GM23338 (cell line): ENCODE measurements around the gene WWOX. TPM values are rescaled to one million over a fixed set of nuclear protein-coding genes. Genes with fewer than 3 reads are reported as not detected.

Experiments
- ATAC-seq: fragments of 200-7000 bp; cut with Tn5 transposase; 3 replicates; pipeline ENCODE4 v1.9.1; 2020
- DNase-seq: peaks from one replicate; pipeline ENCODE4 v3.0.0-alpha.2; 2015; ENCODE audit warnings: low spot score
- H2AFZ ChIP-seq: fragments of 200-600 bp; sonication (generic); 2 replicates; pipeline ENCODE4 v1.8.0; 2016; ENCODE audit warnings: antibody characterized with exemption, mild to moderate bottlenecking, moderate library complexity
- H3F3A ChIP-seq: fragments of 200-600 bp; sonication (generic); replicated peaks from 2 replicates; pipeline ENCODE4 v1.8.0; 2017; ENCODE audit warnings: antibody characterized with exemption, mixed run types, low read depth
- H3K27ac ChIP-seq: fragments of 200-600 bp; sonication (generic); 2 replicates; pipeline ENCODE4 v1.6.1; 2016; ENCODE audit warnings: low read depth
- H3K27me3 ChIP-seq: fragments of 200-600 bp; sonication (generic); 2 replicates; pipeline ENCODE4 v1.8.0; 2016; ENCODE audit warnings: mild to moderate bottlenecking, mixed run types, moderate library complexity; ENCODE audit not compliant: insufficient read depth
- H3K36me3 ChIP-seq: fragments of 200-600 bp; sonication (generic); 2 replicates; pipeline ENCODE4 v1.8.0; 2016; ENCODE audit warnings: mild to moderate bottlenecking; ENCODE audit not compliant: insufficient read depth
- H3K4me1 ChIP-seq: fragments of 200-600 bp; sonication (generic); 2 replicates; pipeline ENCODE4 v1.8.0; 2016; ENCODE audit warnings: mild to moderate bottlenecking, moderate library complexity; ENCODE audit not compliant: insufficient read depth
- H3K4me2 ChIP-seq: fragments of 200-600 bp; sonication (generic); 2 replicates; pipeline ENCODE4 v1.7.1; 2017; ENCODE audit warnings: mixed run types
- H3K4me3 ChIP-seq: fragments of 200-600 bp; sonication (generic); 2 replicates; pipeline ENCODE4 v1.6.1; 2016; ENCODE audit warnings: mixed run types
- H3K79me2 ChIP-seq: fragments of 200-600 bp; sonication (generic); replicated peaks from 2 replicates; pipeline ENCODE4 v1.8.0; 2017; ENCODE audit warnings: mild to moderate bottlenecking; ENCODE audit not compliant: insufficient read depth
- H3K9me2 ChIP-seq: fragments of 200-600 bp; sonication (generic); 2 replicates; pipeline ENCODE4 v1.8.0; 2017; ENCODE audit not compliant: insufficient read depth
- H4K20me1 ChIP-seq: fragments of 200-600 bp; sonication (generic); replicated peaks from 2 replicates; pipeline ENCODE4 v1.8.0; 2017; ENCODE audit warnings: mild to moderate bottlenecking; ENCODE audit not compliant: insufficient read depth
- H3K27ac Mint-ChIP-seq: 2 replicates; pipeline ENCODE4 v1.8.0; 2020; ENCODE audit warnings: inconsistent platforms, mild to moderate bottlenecking, moderate library complexity, mixed read lengths
- H3K27me3 Mint-ChIP-seq: 3 replicates; pipeline ENCODE4 v1.8.0; 2022; ENCODE audit warnings: low read depth, mild to moderate bottlenecking, moderate library complexity, mixed read lengths, inconsistent platforms; ENCODE audit not compliant: insufficient read depth, poor library complexity
- H3K36me3 Mint-ChIP-seq: 3 replicates; pipeline ENCODE4 v1.8.0; 2021; ENCODE audit warnings: low read depth, mild to moderate bottlenecking, inconsistent platforms, moderate library complexity, mixed read lengths
- H3K4me1 Mint-ChIP-seq: 3 replicates; pipeline ENCODE4 v1.8.0; 2020; ENCODE audit warnings: mild to moderate bottlenecking, inconsistent platforms, mixed read lengths
- H3K4me3 Mint-ChIP-seq: 3 replicates; pipeline ENCODE4 v1.8.0; 2021; ENCODE audit warnings: moderate library complexity, mild to moderate bottlenecking, inconsistent platforms, mixed read lengths
- H3K9me3 Mint-ChIP-seq: 3 replicates; pipeline ENCODE4 v1.8.0; 2020; ENCODE audit warnings: moderate library complexity, mild to moderate bottlenecking, inconsistent platforms, mixed read lengths
- CREB1 ChIP-seq: fragments of 250-450 bp; sonication (Bioruptor Pico); IDR thresholded peaks from 2 replicates; pipeline ENCODE4 v1.5.0; 2020; ENCODE audit warnings: low read depth, mild to moderate bottlenecking, moderate library complexity
- CTCF ChIP-seq, 2 experiments: fragments of 200-600 bp in 1 of 2; sonication (generic) in 1 of 2; conservative IDR thresholded peaks; 2 replicates each; pipeline versions ENCODE4 v1.5.1 to v1.6.1; 2016 to 2017; ENCODE audit warnings: antibody characterized with exemption in 2 of 2, low read depth in 2 of 2, mild to moderate bottlenecking in 2 of 2, moderate library complexity in 1 of 2
- EZH2phosphoT487 ChIP-seq: fragments of 200-600 bp; sonication (generic); IDR thresholded peaks from one replicate; pipeline ENCODE4 v1.8.1; 2018; ENCODE audit warnings: antibody characterized with exemption; ENCODE audit not compliant: unreplicated experiment
- POLR2AphosphoS5 ChIP-seq: IDR thresholded peaks from 2 replicates; pipeline ENCODE4 v1.6.1; 2016; ENCODE audit warnings: antibody characterized with exemption, low read depth
- ZNF114 ChIP-seq: fragments of 250-450 bp; sonication (Bioruptor Pico); IDR thresholded peaks from 2 replicates; pipeline ENCODE4 v1.5.0; 2020; ENCODE audit warnings: mild to moderate bottlenecking, moderate library complexity
- ZNF331 ChIP-seq: fragments of 250-450 bp; sonication (Bioruptor Pico); IDR thresholded peaks from 2 replicates; pipeline ENCODE4 v1.5.0; 2020; ENCODE audit warnings: low read depth, mild to moderate bottlenecking, moderate library complexity
- polyA plus RNA-seq: library from polyadenylated mRNA; unstranded; fragments of >200 nt; fragmentation: Nextera tagmentation; extraction: Ambion mirVana; gene quantifications from 2 replicates; pipeline ENCODE4 v1.2.1, GENCODE V29; 2016
- total RNA-seq: library from RNA; depleted of rRNA; stranded (reverse); fragments of >200 nt; shearing (Covaris generic); gene quantifications from 2 replicates; pipeline ENCODE4 v1.2.3, GENCODE V29; 2014
- TF ChIP-seq, protein P1 (sequence below): IDR thresholded peaks from one replicate; pipeline ENCODE4 v1.6.1; 2018; ENCODE audit warnings: antibody characterized with exemption; ENCODE audit not compliant: unreplicated experiment

The WWOX gene
- total and polyA plus RNA-seq, 2 experiments from 2014 or later, result 10.0 to 19.3 TPM

GRCh38 chr16:78075800-78076199 lies 23.7 kb upstream of the WWOX start:
- ATAC-seq, result peak; percentile 15
- H3K4me3 Mint-ChIP-seq, result no peak overlapping the region
- Histone ChIP-seq H2AFZ (no peak overlapping the region), H4K20me1 (peaks cover 30% of the 10 kb centered on the region), H3K27ac (no peak overlapping the region), H3K4me2 (no peak overlapping the region), H3K79me2 (no peaks in the 10 kb centered on the region), H3K9me2 (no peaks in the 10 kb centered on the region), H3F3A (no peaks in the 10 kb centered on the region), H3K27me3 (peaks cover 100% of the 10 kb centered on the region), H3K4me3 (no peak overlapping the region), H3K36me3 (no peaks in the 10 kb centered on the region), H3K4me1 (peaks cover 11% of the 10 kb centered on the region; the same call in 1 of the 2 replicates)
- H3K27ac Mint-ChIP-seq, result no peak overlapping the region
- no peaks in the 10 kb centered on the region for H3K9me3 Mint-ChIP-seq
- TF ChIP-seq ZNF331 (CRISPR knock-in tag) (no peak), CTCF (conservative IDR thresholded peaks at IDR 0.05; ENCODE audit: low read depth in 2 of 2) (0 out of 4 replicates have a peak, but pooled peaks have one; percentile 4 to 14)
- TF ChIP-seq, protein P1, sequence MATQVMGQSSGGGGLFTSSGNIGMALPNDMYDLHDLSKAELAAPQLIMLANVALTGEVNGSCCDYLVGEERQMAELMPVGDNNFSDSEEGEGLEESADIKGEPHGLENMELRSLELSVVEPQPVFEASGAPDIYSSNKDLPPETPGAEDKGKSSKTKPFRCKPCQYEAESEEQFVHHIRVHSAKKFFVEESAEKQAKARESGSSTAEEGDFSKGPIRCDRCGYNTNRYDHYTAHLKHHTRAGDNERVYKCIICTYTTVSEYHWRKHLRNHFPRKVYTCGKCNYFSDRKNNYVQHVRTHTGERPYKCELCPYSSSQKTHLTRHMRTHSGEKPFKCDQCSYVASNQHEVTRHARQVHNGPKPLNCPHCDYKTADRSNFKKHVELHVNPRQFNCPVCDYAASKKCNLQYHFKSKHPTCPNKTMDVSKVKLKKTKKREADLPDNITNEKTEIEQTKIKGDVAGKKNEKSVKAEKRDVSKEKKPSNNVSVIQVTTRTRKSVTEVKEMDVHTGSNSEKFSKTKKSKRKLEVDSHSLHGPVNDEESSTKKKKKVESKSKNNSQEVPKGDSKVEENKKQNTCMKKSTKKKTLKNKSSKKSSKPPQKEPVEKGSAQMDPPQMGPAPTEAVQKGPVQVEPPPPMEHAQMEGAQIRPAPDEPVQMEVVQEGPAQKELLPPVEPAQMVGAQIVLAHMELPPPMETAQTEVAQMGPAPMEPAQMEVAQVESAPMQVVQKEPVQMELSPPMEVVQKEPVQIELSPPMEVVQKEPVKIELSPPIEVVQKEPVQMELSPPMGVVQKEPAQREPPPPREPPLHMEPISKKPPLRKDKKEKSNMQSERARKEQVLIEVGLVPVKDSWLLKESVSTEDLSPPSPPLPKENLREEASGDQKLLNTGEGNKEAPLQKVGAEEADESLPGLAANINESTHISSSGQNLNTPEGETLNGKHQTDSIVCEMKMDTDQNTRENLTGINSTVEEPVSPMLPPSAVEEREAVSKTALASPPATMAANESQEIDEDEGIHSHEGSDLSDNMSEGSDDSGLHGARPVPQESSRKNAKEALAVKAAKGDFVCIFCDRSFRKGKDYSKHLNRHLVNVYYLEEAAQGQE, result no peak
- peaks cover 18% of the 10 kb centered on the region for H3K4me1 Mint-ChIP-seq
- DNase-seq, result peak; percentile 24
- peaks cover 78% of the 10 kb centered on the region for H3K27me3 Mint-ChIP-seq
- H3K36me3 Mint-ChIP-seq, result no peaks in the 10 kb centered on the region

DNA sequence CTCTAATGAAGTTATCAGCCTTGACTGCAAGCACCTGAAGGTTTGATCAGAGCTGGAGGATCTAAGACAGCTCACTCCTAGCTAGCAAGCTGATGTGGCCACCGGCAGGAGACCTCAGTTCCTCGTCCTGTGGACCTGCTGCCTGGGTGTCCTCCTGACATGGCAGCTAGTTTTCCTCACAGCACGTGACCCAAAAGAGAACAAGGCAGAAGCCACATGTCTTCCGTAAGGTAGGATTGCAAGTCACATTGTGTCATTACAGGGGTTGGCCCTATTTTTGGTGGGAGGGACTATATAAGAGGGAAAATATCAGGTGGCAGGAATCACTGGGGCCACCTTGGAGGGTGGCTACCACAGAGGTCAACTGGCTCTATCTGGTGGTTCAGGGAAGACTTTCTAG lies 18.1 kb upstream of the WWOX start:
- TF ChIP-seq CREB1, result no peak
- H2AFZ ChIP-seq, result no peak overlapping the region
- no peaks in the 10 kb centered on the region for H3K36me3 ChIP-seq
- H3K4me3 ChIP-seq, result no peak overlapping the region
- no peaks in the 10 kb centered on the region for H3K4me1 ChIP-seq
- ATAC-seq, result no peak
- no peak for DNase-seq
- Mint-ChIP-seq H3K4me1 (no peaks in the 10 kb centered on the region), H3K4me3 (no peak overlapping the region), H3K9me3 (no peaks in the 10 kb centered on the region), H3K27me3 (peaks cover 34% of the 10 kb centered on the region), H3K27ac (no peak overlapping the region), H3K36me3 (no peaks in the 10 kb centered on the region)
- no peaks in the 10 kb centered on the region for H3K79me2 ChIP-seq
- H3F3A ChIP-seq, result no peaks in the 10 kb centered on the region
- no peak overlapping the region for H3K27ac ChIP-seq
- H3K27me3 ChIP-seq, result peaks cover 90% of the 10 kb centered on the region
- H4K20me1 ChIP-seq, result peaks cover 3% of the 10 kb centered on the region; the same call in 1 of the 2 replicates
- no peak overlapping the region for H3K4me2 ChIP-seq
- H3K9me2 ChIP-seq, result no peaks in the 10 kb centered on the region

- Histone ChIP-seq H3K27ac (no peak overlapping the region), H2AFZ (no peak overlapping the region), H3K9me2 (no peaks in the 10 kb centered on the region), H3F3A (no peaks in the 10 kb centered on the region), H4K20me1 (no peaks in the 10 kb centered on the region; the same call in 1 of the 2 replicates), H3K27me3 (peaks cover 17% of the 10 kb centered on the region; the same call in 1 of the 2 replicates), H3K4me2 (no peak overlapping the region), H3K36me3 (no peaks in the 10 kb centered on the region), H3K79me2 (no peaks in the 10 kb centered on the region), H3K4me3 (no peak overlapping the region), H3K4me1 (no peaks in the 10 kb centered on the region)
- H3K27ac Mint-ChIP-seq, result no peak overlapping the region
- H3K27me3 Mint-ChIP-seq, result peaks cover 1% of the 10 kb centered on the region
- peaks cover 10% of the 10 kb centered on the region; the same call in 2 of the 3 replicates for H3K9me3 Mint-ChIP-seq
- no peak for ATAC-seq
- H3K4me1 Mint-ChIP-seq, result no peaks in the 10 kb centered on the region
- DNase-seq, result no peak
- no peak overlapping the region for H3K4me3 Mint-ChIP-seq
- TF ChIP-seq ZNF114 (CRISPR knock-in tag) (no peak), POLR2AphosphoS5 (no peak), EZH2phosphoT487 (no peak)
- H3K36me3 Mint-ChIP-seq, result no peaks in the 10 kb centered on the region
These were observed 8.0 kb upstream of the WWOX start for GRCh38 chr16:78091419-78091818.
